Subcutaneous adipose tissue (tissue), 4 donors: ENCODE data around the gene PAQR5. TPM values are rescaled to one million over a fixed set of nuclear protein-coding genes. Genes with fewer than 3 reads are reported as not detected.

Source experiments
- CTCF ChIP-seq: fragments of 450-650 bp; IDR thresholded peaks from one replicate; pipeline ENCODE4 v1.5.1; 2016; ENCODE audit warnings: low read depth, mild to moderate bottlenecking, control low read depth, antibody characterized with exemption, moderate library complexity
- total RNA-seq, 4 donors: library from RNA; depleted of rRNA; stranded (reverse); fragments of >200 nt; gene quantifications; one replicate each; pipeline ENCODE4 v1.1.0, GENCODE V29; 2016

Gene PAQR5
- total RNA-seq, 4 donors from 2014 or later = 0.38 to 23.5 (median 2.2) TPM

DNA sequence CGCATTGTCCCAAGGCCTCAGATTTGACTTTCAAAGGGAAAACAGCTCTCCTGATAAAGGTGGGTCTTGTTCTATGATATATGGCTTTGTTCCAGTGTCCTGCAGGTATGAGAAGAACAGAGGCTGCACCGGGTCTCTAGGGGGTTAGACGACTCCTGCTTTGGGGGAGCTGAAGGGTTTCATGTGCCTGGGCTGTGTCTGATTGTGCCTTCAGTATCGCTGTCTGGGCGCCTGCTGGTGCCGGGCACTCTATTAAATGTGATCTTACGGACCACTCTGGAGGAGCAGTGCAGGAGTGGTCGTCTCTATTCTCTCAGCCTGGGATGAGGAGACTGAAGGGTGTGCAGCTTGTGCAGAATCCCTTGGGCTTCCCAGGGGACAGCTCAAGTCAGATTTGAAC, 16.0 kb downstream of the PAQR5 start:
- no peak for TF ChIP-seq CTCF

- TF ChIP-seq CTCF = no peak
These were observed 16.8 kb downstream of the PAQR5 start for GRCh38 chr15:69315402-69316110.

DNA sequence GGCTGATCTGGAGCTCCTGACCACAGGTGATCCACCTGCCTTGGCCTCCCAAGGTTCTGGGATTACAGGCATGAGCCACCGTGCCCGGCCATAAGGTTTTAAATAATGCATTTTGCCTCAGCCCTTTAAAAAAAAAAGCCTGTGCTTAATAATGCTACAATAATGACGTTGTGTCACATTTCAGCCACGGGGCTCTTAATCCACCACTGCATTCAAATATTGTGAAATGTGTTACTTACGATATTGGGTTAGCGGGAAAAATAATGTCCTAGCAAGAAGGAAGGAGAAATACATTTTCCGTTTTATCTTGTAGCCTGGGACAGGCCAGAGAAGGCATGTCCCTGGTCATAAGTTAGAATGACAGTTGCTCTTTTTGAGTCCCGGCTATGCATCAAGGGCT, 17.6 kb downstream of the PAQR5 start:
- no peak for TF ChIP-seq CTCF

GRCh38 chr15:69317392-69317841, 18.7 kb downstream of the PAQR5 start:
- TF ChIP-seq CTCF = no peak

GRCh38 chr15:69318033-69318432, 19.3 kb downstream of the PAQR5 start:
- TF ChIP-seq CTCF = no peak

- TF ChIP-seq CTCF = no peak
These were observed 21.0 kb downstream of the PAQR5 start for GRCh38 chr15:69319384-69320375.

GRCh38 chr15:69320977-69321554, 22.4 kb downstream of the PAQR5 start:
- no peak for TF ChIP-seq CTCF
